Stimulated activated CD8-positive, alpha-beta memory T cell treated with anti-CD3 and anti-CD28 coated beads, Interleukin-12 subunit alpha, Interleukin-12 subunit beta, amount 100 ng/mL, for 24 hours (primary cell): ENCODE data around the gene NRG2.

Source experiments
- DNase-seq: peaks from one replicate; pipeline ENCODE4 v3.0.0-alpha.2; 2020; ENCODE audit errors: extremely low read depth

Gene NRG2

DNA sequence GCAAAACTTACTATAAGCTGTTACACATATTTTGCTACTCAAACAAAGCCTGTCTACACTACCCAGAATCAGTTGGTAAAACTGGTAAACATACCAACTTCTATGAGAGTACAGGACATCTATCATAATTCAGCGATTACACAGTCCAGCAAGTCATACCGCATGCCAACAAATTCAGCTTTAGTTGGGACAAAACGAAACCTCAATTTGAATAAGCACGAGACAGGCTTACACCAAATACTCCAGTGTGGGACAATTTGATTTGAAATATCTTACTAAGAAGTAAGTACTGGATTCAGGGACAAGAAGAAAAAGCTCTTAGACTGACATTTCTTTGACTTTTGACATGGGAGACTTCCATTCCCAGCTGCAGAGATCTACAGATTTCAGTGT is 2.0 kb downstream of the NRG2 start:
- DNase-seq, result no peak

DNA sequence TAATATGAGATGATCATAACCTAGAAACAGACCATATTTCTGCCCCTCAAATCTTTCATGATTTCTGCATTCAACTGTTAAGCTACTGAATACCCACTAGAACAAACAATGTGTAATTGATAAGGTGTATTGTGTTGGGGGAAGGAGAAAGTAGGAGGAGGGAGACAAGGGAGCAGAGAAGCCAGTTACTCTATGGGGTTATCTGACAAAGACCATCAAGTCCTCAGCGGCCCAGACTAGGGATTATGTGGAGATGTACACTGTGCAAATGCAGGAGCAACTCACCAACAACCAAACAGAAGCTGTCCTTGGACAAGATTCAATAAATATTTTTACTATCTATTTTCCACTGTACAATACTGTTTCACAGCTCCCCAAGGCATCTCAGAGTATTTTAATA is 2.7 kb downstream of the NRG2 start:
- DNase-seq, result no peak

DNA sequence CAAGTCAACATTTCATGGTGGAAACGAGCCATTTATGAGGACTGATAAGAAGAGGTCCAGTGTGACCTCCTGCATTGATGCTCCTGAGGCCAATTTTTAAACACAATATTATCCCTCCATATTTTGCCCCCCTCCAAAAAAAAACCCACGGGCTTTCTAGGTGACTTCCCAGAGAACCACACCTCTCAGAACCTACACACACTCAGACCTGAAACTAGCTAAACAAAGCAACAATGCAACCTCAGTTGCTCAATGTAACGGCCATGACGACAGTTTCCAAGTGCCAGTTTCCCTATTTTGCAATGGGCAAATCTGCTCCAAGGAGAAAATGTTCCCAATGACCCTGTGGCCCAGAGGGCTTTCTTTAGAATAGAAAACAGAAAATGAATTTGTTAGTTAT is 3.5 kb downstream of the NRG2 start:
- no peak for DNase-seq

DNA sequence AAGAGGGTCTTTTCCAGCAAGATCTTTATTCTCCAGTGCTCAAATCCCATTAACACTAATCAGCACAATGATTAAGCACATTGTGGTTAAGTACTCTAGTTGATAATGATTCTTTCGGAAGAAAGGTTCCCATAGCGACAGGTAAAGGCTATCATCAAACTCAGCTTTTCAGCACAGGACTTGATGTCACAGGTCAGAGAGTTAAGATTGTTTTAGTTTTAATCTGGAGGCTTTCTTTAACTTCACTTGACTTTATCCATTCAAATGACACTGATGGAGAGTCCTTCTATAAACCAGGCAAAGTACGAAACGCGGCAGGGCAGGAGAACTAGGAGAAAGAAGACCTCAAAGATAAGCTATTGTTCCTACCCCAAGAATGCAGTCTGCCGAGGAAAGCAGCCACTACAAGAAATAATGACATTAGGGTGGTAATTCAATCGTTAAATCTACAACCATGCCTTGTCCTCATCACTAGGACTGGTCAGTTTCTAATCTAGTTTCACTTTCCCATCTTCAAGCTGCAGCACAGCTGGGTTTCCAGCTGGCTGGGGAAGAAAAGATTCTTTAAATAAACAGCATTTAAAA is 4.6 kb downstream of the NRG2 start:
- DNase-seq, result no peak

DNA sequence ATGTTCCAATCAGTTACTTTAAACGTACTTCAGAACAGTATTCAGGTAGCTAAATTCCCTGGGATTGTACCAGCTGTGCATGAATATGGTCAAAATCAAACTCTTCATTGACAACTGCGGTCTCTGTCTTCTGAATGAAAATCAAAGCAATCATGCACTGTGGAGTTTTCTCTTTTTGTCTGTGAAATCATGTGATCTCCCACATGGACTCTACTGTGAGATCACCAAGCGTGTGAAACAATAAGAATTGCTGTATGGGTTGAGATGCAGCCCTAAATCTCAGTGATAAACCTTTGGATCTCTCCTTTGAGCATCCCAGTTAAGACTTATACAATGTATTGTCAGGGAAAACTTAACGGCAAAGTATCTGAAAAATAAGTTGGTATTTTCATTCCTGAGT is 6.1 kb downstream of the NRG2 start:
- no peak for DNase-seq

DNA sequence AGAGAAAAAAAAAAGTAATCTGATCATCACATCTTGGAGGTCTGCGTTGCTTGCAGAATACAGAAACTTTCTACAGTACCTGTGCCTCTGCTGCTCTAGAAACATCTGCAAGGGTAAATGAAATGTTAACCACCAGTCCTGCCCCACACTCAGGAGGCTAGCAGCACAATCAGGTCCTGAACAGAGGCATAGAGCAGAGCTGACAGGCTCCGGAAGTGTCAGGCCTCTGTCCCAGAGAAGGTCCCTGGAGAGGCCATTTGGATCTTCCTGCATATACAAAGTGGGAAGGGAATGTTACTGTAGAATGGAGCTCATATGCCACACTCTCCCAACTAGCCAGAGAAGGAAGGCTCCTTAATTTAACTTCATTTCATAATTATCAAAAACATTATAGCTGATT is 7.2 kb downstream of the NRG2 start:
- DNase-seq, result no peak

DNA sequence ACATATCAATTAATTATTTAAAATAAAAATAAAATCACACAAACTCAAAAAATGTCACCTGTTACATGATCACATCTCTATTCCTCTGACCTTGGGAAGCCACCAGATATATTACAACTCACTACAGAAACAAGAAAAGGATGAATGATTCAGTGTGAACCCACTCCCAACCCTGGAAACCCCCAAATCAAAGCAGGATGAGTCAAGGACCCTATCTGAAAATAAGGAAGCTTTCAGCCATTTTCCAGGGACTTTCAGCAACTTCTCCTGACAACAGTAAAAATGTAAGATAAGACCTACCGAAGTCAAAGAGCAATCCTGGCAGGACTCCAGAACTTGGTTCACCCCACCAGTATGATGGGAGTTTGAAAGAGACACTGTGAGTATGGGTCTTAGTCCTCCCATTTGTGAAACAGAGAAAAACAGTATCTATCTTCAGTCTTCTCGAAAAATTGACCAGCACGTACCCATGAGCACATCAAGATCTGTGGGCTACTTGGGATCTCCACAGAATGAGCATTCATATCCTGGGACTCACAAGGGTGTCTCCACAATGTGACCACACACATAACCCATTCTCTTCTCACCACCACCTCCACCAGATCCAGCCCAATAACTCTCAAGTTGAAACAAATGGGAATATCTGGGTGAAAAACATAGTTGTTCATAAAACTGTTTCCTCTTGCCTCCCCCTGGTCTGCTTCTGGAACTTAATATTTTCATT is 9.9 kb downstream of the NRG2 start:
- no peak for DNase-seq

DNA sequence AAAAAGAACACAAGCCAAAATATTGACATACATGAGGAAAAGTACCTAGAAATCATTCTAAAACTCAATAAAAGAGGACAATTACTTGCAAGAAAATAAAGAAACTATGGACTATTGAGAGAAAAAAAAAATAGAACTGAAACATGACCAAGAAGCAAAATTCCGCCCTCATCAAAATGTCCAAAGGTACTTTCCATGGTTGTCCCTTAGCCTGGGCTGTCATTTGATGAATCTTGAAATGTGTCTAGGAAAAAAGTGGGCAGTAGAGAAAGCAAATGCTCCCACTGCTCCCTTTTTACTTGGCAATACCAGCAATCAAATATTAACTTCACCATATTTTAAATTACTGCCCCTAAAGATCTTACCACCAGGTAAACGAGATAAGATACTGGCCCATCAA is 10.8 kb downstream of the NRG2 start:
- DNase-seq, result no peak

DNA sequence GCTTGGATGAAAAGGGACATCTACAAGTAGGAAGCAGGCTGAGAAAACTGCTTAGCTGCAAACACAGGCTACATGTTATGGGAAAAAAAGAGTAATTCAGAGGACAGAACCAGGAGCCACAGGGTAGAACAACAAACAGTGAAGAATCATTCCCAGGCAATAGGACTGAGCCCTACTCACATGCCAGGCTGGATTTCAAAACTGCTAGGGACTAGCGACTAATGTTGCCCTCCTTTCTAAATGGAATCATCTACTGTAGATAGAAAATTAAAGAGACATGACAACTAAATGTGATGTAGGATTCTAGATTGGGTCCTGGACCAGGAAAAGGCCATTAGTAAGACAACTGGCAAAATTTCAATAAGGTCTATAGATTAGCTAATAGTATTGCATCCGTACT is 15.3 kb downstream of the NRG2 start:
- no peak for DNase-seq

DNA sequence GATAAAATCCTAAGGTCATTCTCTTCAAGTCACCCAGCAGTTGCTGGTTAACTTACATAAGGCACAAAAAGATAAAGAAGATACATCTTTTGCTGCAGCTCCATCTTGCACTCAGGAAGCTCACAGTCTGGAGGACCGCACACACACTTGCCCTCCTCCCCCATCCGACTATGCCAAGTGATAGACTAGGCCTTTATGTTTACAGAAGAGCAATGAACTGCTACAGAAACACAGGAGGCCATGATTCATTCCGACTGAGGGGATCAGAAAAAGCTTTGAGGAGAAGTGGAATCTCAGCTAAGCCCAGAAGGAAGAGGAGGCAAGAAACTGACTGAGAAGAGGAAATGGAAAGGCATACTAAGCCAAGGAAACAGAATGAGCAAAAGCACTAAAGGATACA is 17.4 kb downstream of the NRG2 start:
- no peak for DNase-seq

DNA sequence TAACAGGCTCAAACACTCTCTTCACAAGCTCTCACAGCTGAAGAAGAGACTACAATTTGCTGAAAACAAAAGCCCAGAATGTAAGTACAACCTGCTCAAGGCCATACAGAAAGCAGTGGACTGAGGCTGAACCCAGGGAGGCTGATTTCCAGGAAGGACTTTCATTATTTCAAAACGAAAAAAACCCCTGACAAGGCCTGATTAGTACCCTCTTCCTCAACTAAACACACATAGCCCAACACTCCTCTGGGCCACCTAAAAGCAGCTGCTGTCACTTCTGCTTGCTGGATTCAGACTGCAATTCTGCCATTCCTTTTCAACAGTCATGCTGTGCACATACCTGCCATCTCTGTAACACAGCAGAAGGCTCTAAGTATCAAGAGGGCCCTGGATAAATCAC is 18.2 kb downstream of the NRG2 start:
- no peak for DNase-seq

DNA sequence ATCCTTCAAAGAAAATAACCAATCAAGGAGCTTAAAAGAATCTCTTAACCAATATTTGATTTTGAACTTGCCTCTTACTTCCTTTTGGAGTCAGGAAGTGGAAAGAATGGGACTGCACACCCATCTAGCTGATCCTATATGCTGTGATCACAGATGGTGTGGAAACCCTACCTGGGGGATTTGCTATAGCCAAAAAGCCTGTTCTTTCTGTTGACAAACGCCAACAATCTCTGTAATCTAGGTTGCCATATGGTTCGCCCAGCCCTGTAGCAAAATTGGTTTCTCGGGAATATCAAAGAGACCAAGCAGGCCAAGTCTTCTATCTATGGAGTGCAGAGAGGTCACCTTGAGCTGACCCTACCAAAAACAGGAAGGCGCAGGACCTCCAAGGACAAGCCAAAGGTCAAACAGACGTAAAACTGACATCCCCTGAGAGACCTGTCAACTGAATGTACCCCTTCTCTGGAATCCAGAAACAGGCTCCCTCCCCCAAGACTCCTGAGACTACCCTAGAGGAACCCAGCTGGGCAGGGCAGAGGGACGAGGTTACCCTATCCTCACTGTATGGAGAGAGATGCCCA is 19.4 kb downstream of the NRG2 start:
- no peak for DNase-seq

DNA sequence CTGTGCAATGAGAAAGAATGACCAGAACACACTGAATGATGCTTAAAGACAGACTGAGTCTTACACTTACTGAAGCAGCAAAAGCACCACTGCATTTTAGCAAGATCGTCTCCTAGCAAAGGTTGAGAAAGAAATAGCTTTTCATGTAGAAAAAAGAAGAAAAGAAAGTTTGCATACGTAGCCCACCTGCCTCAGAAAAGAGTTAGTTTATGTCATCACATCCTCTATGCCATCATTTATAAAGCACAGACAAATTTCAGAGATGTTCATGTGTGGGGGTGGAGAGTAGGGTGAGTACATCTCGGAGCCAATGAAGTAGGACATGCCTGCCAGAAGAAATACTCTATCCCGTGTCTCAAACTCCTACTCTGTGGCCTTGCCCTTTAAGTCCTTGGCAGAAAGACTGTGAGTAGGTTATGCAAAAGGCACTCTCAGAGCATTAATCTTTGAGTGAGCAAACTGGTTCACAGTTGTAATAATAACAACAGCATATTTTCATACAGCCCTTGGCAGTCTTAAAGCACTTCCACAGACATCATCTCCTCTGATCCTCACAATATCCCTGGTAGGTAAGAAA is 22.4 kb downstream of the NRG2 start:
- no peak for DNase-seq

DNA sequence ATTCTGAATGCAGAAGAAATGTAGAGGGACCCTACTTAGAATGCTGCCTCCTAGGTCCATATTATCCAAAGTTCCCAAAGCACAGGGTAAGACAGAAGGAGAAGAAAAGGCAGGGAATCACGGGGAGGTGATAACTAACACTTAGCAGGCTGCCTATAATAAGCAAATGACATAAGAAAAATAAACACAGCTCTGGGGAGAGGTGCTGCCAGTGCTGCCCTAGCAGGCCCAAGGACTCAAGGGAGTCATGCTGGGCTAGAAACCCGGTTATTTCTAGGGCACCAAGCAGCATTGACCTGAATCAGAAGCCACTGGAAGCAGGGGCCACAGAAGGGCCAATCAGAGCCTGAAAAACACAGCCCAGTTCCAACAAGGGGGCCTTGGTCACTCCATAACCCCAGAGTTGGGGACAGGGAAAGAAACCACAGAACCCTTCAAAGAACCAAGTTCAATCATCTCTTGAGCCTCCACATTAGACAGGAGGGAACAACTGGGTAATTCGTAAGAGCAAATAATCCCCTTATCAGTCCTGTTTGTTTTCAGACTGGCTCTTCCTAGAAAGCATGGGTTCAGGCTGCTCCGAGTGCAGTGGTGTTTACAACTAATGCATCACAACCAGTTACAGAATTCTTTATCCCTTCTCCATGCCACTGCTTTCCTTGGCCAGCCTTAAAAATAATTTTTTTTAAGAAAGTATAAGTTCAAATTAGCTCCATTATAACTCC is 24.0 kb downstream of the NRG2 start:
- no peak for DNase-seq

DNA sequence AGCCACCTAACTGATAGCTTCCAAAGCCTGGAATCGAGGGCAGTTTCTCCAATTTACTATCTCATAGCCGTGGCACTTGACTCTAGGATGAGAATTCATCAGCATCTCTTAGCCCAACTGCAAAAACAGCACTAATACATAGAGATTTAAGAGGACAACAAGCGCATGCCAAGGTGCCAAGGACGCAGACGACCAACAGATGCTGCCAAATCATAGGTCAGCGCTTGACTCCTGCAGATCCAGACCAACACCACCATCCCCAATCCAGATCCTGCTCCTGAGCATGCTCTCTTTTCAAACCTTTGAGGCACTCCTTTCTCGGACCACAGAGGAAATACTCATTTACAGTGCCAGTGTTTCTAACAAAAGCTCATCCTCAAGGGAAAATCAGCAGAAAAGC is 24.6 kb downstream of the NRG2 start:
- DNase-seq, result no peak

DNA sequence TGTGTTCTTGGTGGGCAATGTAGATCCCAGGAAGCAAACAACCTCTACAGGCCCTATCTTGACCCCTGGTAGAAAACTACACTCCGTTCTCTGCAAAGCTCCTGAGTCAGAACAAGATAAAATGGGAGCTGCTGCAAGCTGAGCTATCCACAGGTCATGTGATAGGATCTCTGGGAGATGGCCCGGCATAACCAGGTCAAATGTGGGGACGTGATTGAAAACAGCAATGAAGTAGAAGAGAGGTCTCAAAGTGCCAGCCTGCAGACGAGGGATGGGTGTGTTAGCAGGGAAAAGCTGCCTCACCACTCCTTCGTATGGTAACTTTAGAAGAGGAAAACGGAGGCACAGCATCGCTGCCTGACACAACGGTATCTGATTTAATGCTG is 25.0 kb downstream of the NRG2 start:
- no peak for DNase-seq

DNA sequence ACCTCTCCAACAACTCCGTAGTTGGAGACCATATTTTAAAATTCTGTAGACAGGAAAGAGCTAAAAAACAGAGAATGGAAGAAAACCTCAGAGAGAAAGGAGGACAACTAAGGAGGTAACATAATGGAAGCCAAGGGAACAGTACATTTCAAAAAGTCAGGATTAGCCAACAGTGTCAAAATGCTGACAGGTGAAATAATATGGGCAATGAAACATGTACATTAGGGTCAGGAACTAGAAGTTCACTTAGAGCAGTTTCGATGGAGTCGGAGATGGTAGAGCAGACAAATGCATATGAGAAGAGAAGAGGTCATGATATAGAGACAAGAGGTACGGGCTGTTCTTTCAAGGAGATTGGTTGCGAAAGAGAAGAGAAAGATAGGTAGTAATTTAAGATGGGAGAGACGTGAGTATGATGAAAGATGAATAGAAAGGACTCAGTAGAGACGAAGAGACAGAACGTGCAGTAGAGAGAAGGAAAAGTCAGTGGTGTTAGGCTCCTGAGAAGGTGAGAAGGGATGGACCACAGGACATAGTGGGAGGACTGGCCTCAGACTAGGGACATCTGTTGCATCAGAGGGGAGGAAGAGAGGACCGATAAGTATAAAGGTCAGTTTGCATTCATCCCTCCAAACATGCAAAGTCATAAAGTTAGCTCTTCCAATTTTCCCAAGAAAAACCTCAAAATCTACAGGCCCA is 25.6 kb downstream of the NRG2 start:
- no peak for DNase-seq

DNA sequence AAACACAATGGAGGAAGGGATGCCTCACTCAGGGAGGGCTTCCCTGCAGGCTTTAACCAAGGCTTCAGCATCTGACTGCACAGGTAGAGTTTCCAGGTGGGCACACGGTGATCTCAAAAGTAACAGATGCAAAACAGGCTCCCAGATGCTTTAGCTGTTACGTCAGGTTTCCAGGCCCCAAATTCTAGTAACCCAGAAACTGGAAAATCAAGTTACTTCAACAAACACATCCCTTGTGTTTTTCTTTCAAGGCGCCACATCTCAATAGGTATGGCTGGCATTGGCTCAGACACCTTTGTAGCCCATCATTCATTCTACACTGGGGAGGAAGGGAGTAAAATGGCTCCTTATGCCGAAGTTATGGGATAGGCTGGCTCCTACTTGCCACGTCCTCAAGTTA is 27.4 kb downstream of the NRG2 start:
- no peak for DNase-seq

DNA sequence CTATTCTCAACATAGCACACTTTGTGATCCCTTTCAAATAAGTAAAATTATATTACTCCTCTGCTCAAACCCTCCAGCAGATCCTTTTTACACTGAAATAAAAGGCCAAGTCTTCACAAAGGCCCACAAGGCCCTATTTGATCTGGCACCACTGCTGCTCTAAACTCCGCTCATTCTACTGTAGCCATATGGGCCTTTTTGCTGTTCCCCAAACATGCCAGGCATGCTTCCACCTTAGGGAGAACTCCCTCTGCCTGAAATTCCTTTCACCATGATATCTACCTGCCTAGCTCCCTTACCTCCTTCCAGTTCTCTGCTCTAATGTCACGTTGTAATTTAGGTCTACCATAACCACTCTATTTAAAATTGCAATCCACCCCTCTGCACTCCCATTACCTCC is 28.3 kb downstream of the NRG2 start:
- DNase-seq, result no peak

DNA sequence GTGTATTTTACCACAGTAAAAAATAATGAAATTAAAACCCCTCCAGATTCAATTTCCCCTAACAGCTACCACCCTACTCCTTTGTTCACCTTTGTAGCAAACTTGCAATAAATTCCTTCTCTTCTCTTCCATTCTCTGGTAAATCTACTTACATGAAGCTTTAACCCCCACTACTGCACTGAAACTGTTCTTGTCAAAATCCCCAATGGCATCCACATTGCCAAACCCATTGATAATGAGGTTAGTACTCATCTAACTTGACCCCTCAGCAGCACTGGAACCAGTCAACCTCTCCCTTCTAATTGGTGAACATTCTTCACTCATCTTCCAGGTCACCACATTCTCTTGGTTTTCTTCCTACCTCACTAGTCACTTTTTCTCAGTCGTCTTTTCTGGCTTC is 29.6 kb downstream of the NRG2 start:
- no peak for DNase-seq

DNA sequence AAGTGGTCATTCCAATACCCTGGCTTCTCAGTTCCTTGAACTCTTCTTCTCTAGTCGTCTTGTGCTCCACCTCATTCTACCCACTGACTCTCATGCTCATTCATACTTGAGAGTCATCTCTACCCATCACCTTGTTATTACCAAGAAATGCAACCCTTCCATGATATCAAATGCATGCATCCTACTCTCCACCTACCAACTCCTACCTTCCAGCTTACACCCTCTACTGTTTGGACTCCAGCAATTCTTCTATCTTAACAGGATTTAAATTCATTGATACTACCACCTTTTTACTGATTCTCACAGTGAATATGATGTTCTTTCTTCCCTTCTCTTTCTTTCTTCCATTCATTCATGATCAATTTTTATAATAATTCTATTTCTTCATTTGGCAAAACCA is 30.7 kb downstream of the NRG2 start:
- no peak for DNase-seq

DNA sequence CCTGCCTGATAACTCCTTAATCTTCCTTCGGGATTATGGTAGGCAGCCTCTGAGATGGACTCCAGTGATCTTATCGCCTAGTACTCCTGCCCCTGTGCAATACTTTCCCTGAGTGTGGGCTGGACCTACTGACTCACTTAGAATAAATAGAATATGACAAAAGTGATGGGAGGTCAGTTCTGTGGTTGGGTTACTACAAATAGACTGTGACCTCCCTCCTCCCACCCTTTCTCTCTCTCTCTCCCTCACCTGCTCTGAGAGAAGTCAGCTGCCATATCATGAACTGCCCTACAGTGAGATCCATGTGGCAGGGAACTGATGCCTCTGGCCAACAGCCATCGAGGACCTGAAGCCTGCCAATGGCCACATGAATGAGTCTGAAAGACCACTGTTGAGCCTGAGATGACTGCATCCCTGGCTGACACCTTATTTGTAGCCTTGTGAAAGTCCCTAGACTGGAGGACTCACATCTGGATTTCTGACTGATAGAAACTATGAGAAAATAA is 31.7 kb downstream of the NRG2 start:
- DNase-seq, result no peak
